ENCODE results near the gene CEP97.

Gene CEP97

DNA sequence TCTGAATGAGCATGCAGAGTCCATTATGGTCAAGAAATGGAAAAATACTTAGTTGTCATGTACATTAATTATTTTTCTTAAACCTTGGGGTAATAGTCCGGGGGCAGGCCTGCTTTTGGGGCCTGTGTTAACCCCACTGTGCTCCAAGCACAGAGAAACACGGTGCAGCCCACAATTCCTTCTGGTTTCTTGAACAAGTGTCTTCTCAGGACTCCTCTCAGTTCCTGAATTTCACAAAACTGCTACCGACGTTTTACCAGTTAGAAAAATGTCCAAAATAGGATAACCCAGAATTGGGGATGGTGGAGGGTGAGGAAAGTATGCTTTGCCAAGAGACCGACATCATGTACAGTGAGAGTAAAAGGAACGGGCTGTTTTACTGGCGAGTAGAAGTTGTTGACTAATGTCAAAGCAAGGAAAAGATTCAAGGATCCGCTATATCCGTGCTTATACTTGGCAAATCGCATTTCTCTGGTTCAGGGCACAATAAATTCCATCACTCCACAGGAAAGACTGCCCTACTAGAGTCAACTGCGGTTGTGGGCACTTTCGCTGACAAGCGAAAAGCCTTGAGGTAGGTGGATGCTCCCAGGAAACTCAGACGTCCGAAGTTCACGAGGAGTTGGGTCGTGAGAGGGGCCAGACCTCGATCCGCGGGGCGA lies 54.1 kb downstream of the CEP97 start:
- DNase-seq = no peak

DNA sequence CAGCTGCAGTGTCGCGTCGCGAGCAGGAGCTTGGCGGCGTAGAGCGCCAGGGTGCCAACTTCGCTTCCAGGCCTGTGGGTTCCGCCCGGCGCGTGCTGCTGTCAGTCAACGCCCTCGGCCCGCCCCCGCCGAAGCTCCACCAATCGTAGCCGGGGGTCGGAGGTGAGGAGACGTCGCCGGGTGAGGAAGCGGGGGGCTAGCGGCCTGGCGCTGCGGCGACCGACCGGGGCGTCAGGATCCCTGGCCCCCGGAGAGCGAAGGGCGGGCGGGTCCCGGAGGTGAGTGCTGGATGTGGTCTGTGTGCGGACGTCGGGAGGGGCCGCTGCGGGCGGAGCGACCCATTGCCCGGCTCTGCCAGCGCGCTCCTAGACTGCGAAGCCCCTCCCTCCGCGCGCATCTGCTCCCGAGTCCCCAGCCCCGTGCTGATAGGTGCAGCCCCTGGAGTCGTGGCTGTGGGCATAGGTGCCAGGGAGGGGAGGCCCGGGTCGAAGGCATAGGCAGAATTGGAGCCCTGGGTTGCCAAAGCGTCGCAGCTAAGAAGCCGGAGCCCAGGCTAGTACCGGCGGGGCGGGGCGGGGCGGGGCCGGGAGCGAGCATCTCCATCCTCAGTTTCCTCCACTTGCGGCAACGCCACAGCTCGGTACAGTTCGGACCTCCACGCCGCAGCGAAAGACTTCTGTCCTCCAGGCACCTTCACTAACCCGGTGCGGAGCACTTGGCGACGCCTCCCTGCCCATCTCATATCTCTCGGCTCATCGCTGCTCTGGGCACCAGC lies 54.8 kb downstream of the CEP97 start, which contains the start of gene NXPE3:
Gene NXPE3, plus strand, starts transcription at position 165 of the 775 bp plus-strand sequence. CDS start 6,386 bp downstream, outside the sequence.
- DNase-seq = peak; percentile 95

DNA sequence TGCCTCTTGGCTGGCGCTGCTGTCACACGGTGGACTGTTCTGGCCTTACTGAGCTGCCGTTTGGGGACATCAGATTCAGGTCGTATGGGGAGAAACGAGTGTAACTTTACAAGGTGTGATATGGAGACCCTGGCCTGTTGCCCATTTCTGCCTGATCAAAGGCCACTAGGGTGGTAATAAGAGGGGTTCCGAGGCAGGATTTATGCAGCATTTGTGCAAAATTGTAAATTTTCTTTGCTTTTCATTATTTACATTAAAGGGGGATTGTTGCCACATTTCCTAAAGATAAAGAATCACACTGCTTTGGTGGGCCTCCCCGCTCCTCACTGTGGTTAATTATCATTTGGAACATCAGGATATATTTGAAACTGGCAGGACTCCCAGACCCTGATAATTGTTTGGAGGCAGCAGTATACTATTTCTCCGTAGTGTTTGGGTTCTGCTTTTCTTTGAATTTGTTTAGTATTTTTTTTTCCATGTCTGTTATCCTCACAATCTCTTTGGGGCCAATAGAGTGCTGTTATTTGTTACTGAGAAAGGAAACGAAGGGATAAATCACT lies 55.5 kb downstream of the CEP97 start:
- no peak for DNase-seq

DNA sequence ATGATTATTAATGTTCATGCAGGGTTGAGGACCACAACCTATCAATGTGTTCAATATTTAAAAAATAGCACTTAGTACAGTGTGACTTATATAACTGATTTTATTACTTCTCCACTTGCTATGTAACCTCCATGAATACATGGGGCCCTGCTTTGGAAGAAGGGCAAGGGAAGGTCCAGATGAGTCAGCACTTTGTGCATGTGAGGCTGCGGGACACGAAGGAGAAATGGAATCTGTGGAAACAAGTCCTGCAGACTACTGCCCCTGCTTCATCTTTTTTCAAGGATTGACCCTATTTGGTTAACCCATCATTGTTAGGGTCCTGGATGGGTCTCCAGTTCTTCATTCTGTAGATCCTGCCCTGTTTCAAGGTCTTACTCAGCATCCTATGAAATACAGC lies 56.2 kb downstream of the CEP97 start:
- DNase-seq = no peak

DNA sequence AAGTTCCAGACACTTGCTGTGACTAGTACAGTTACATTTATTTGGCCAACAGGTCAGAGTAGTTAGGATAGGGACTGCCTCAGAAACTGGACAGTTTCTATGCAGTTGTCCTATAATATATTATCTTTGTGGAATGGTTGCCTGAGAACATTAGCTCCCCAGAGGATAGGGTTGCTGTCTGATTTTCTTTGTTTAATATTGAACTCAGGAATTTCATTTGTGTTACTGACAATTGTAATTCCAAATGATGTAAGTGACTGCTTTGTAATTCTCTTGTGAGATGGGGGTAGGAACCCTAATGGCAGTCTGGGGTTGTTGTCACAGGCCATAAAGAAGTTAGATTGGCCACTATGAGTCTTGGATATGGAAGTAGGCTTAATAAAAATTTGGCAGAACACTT lies 56.8 kb downstream of the CEP97 start:
- no peak for DNase-seq

DNA sequence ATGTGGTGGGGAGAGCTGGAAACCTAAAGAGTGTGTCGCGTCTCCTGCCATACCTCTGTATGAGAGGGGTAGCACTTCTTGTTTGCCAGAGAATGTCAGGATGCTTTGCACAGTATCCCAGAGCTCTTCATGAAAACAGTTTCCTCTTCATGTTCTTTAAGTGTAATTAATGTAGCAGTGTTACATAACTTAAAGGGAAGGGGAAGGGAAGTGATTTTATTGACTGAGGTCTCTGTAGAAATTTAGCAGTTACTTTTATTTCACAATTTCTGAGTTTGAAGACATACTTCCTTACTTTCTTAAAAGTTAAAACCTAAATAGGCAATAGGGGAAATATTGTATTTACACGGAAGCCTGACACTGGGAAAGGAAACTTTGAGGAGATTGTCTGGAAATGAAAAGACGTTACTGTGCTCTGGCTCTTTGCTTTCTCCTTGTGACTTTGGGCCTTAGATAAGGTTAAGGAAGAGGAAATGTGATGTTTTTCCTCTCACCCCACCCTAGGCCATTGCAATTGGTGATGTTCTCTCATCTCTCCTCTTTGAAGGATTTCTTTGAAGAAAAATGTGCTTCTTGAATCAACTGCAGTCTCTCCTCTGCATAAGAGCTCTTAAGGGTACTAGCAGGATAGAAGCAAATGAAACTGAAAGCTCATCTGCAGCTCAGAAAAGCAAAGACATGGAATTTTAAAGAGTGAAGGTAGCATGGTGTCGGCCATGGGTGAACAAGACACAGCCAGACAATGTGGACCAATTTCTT lies 60.6 kb downstream of the CEP97 start:
- DNase-seq = no peak

DNA sequence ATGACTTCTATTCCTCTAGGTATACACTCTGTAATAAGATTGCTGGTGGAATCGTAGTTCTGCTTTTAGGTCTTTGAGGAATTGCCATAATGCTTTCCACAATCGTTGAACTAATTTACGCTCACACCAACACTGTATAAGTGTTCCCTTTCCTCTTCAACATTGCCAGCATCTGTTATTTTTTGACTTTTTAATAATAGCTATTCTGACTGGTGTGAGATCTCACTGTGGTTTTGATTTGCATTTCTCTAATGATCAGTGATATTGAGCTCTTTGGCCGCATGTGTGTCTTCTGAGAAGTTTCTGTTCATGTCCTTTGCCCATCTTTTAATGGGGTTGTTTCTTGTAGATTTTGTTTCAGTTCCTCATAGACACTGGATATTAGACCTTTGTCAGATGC lies 67.4 kb downstream of the CEP97 start:
- DNase-seq = no peak

DNA sequence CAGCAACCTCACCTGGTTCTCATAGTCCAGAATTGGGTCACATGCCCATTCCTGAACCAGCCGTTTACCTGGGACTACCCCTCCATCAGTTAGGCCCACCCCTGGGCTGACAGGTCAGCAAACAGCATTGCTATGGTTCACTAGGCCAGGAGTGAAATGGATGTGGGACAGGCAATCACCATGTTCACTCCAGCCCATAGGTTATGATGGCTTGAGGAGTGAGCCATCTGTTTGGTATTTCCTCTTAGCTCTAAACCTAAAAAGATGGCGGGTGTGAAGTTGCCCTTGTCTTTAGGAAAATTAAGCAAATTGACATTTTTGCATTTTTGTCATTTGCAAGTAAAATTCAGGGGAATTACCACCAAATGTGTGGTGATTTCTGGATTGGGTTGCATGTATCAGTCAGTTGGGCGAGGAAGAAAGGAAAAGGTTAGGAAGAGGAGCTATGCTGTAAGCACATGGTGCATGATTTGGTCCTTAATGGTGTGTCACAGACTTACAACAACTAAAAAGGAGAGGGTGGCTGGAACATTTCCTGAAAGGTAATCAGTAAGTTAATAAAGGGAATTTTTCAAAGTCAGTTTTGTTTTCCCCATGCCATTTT lies 71.8 kb downstream of the CEP97 start:
- no peak for DNase-seq

DNA sequence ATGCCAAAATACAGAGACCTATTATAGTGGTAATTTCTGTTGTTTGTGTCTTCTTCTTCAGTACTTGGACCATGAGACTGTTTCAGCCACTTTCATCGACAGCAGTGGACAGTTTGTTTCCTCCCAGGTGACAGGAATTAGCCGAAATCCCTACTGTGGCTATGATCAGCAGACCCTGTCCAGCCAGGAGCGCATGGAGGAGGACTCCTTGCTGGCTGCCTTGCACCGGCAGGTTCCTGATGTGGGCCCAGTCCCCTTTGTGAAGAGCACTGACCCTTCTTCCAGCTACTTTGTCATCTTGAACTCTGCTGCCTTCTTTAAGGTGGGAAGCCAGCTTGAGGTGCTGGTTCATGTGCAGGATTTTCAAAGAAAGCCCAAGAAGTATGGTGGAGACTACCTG lies 76.8 kb downstream of the CEP97 start:
- no peak for DNase-seq

DNA sequence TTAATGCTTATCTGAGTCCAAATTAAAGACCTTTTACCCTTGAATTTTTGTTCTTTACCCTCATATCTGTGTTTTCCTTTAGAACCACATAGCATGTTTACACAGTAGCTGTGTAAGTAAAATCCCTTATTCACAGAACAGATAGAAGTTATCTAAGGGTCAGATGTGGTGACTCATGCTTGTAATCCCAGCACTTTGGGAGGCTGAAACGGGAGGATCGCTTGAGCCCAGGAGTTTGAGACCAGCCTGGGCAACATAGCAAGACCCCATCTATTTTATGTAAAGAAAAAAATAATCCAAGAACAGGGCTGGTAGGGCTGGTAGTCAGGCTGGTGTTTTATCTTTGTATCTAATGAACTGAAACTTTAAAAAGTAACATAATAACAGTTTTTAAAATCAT lies 77.8 kb downstream of the CEP97 start:
- no peak for DNase-seq

DNA sequence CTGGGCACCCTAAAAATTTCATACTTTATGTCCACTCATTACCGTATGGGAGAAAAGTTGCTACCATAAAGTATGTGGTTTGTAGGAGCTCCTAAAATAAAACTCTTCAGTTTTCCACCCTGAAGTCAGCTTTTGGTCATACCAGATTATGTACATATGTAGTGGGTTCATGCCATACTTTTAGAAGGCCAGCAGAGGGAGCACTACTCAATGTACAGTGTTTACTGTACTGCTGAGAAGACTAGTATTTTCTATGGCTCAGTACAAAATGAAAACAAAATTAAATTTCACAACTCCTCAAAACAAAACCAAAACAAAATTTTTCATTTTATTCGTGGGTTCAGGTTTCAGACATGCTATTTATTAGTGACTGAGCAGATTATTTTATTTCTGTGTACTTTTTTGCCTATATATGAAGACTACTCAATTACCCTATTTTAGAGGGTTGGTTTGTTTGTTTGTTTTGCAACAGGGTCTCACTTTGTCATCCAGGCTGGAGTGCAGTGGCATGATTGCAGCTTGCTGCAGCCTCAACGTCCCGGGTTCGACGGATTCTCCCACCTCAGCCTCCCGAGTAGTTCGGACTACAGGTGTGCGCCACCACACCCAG lies 78.9 kb downstream of the CEP97 start:
- DNase-seq = peak; percentile 0

DNA sequence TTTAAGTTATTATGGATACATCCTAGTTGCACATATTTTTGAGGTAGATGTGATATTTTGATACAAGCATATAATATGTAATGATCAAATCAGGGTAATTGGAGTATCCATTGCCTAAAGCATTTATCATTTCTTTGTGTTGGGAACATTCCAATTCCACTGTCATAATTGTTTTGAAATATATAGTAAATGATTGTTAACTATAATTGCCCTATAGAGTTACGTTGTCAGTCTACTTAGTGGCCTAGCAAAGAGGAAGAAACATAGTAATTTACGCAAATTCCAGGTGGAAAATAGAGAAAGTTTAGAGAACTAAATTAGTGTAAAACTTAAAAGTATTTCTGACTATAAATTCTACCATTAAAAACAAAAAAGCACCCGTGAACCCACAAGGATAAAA lies 79.5 kb downstream of the CEP97 start:
- DNase-seq = no peak

DNA sequence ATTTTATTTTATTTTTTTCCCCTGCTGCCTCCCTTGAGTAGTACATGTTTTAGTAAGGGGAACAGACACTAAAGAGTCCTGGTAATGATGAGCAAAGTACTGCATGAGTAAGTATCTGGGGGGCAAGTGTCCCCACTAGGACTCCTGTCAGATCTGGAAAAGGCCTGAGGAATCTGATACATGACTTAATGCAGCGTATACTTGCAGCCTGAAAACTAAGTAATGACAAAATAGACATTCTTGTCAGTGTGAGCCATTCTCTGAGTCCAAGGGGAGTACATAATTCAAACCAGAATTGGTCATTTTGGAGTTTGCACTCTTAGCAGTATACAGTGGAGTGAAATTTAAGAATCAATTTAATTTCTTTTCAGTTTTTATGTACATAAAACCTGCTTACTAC lies 82.1 kb downstream of the CEP97 start:
- no peak for DNase-seq

DNA sequence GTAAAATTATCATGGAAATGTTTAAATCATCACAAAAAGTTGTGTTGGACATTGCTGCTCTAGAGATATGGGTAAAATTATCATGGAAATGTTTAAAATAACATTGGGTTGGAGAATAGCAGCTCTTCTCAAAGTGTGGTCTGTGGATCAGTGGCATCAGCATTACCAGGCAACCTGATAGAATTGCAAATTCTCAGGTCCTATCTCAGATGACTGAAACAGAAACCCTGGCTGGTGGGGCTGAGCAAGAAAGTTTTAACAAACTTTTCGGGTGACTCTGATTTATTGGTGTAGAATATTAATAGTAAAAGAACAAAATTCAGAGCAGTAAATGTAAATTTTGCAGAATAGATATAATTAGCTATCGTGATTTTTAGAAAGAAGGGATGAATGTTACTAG lies 83.5 kb downstream of the CEP97 start:
- DNase-seq = no peak

DNA sequence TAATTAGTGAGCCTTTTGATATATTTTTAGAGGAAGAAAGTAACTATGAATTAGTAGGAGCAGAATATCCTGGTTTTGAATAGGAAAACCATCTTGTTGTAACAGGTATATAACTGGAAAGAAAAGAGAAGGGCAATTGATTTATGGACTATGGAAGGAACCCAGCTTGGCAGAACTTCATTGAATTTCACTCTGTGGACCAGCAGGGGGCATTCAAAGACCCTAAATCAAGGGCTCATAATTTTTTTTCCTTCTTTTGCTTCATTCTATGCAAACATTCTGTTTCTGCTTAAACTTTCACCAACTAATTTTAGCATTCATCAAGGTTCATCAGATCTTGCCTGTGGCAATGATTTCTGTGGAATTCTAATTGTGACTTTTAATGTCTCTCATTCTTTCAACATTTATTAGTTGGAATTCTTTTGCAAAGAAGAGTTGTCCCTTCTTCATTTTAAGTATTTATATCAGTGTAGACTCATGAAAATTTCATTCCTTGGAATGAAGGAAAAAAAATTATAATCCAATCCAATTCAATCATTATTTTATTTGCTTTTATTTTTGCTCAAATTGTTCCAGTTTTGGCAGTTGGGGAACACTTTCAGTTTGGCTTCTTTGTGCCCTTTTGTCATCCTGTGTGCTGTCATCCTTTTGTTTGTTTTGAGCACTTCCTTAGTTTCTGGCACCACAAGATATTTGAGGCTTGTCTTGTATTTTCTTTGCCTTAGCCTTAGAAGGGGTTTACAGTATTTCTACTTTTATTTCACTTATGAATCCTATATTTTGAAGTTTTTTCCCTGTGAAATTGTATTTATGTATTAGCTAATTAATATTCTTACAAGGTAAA lies 85.0 kb downstream of the CEP97 start:
- peak; percentile 5 for DNase-seq

DNA sequence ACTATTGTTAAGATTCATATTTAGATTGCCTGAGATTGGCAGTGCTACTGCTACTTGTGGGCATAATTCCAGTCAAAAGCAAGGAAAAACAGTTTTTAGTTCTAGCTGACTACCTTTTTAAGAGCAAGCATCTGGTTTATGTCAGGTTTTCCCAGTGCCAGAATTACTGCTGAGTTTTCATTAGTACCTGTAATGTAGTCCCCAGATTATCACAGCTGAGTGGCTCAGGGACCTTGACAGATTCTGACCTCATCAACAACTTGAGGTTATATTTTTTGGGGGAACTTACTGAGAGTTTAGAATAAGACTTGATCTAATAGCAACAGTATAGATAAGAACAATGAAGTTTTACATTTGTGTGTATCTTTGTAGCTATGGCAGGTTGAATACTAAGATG lies 85.6 kb downstream of the CEP97 start:
- no peak for DNase-seq

DNA sequence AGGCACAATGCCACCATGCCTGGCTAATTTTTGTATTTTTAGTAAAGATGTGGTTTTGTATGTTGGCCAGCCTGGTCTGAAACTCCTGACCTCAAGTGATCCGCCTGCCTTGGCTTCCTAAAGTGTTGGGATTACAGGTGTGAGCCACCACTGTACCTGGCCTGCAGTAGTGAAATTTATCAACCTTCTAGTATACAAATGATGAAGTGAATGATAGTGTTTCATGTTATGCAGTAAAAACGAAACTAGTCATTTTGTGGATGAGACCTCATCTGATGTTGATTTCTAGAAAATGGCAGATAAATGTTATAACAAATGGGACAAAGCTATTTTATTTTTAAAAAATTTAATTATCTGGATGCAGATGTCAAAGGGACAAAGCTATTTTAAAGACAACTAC lies 87.5 kb downstream of the CEP97 start:
- no peak for DNase-seq

DNA sequence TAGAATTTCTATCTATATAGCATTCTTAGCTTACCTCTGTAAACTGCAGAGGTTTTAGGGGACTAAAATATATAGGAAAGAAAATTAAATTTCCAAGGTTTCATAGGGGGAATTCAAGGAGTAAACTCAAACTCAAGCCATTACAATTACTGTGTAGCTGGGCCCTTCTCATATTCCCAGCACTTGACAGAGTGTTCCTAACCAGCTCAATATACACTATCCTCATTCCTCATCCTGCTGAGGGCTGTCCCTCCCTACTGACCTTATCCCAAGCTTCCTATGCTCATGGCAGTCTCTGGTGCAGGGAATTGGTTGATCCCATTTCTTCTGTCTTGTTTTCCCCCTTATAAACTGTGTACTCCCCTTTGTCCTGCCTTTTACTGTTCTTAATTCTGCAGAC lies 88.5 kb downstream of the CEP97 start:
- DNase-seq = no peak

DNA sequence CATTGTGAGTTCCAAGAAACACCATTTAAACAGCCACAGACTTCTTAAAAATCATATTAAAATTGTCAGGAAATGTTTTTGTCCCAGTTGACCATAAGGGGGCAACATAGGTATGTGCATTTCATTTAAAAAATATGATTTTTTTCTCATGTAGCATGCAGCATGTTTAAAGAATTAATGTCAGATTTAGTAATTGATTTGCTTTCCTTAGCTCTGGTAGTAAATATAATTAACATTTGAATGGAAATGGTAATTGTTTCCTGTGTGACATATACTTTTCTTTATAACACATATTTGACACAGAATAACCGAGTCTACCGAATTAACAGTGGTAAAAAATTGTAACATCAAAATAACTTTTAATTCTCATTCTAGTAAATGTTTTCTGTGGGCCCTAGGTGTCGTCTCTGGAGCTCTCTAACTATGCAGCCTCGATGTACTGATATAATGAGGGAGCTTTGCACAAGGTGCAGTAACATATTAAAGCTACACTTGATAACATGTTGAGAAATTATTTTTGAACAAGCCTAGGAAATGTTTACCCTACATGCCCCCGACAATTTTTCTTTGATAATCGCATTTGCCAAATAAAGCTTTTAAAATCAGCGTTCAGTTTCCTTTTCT lies 89.5 kb downstream of the CEP97 start:
- DNase-seq = no peak

DNA sequence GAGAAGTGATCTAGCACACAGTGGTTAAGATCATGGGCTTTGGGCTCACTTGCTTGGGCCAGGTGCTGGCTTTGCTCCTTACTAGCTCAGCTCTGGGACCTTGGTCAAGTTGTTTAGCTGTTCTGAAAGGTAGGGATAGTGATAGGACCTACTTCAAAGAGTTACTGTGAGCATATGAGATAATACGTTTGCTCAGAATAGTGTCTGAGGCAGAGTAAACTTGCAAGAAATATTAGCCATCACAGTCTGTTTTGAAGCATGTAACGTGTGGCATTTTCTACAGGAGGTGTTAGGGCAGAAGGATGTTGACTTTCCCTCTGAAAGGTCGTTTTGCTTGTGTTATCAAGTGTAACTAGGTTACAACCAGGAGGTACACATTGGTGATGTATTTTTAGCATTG lies 90.4 kb downstream of the CEP97 start:
- DNase-seq = no peak
